ENCODE data around the gene SYNJ1. TPM values are rescaled to one million over a fixed set of nuclear protein-coding genes. Genes with fewer than 3 reads are reported as not detected.

SYNJ1 gene
- total RNA-seq, 4 donors from 2014 or later, result 5.9 to 18.1 (median 10.8) TPM

- peak overlapping the region; percentile 79 for H3K4me3 ChIP-seq (ENCODE audit: low read depth, poor library complexity, severe bottlenecking)
- DNase-seq (ENCODE audit: low spot score in 2 of 2), result peak; percentile 45 to 89
- intact Hi-C loops (cut with DNase I; ENCODE audit: low total_unique reads), result no loop called here
- no peak for TF ChIP-seq CTCF (IDR thresholded peaks at IDR 0.05)
- TF ChIP-seq POLR2A (IDR thresholded peaks at IDR 0.05), result no peak
- WGBS, 2 donors, result 0% methylated on average over 50 to 51 of the region's 56 CpGs
Measured at GRCh38 chr21:32770871-32771523, 43.2 kb upstream of the SYNJ1 start.

GRCh38 chr21:32768530-32768929 lies 40.7 kb upstream of the SYNJ1 start:
- no peak overlapping the region for H3K4me3 ChIP-seq (ENCODE audit: low read depth, poor library complexity, severe bottlenecking)
- TF ChIP-seq CTCF (IDR thresholded peaks at IDR 0.05) (no peak), POLR2A (IDR thresholded peaks at IDR 0.05) (no peak)
- intact Hi-C loops (cut with DNase I; ENCODE audit: low total_unique reads), result no loop called here
- 55 to 62% methylated on average over 3 of the region's 3 CpGs for WGBS, 2 donors
- no peak for DNase-seq (ENCODE audit: low spot score in 2 of 2)

GRCh38 chr21:32765058-32765457 lies 37.2 kb upstream of the SYNJ1 start:
- no peak for DNase-seq (ENCODE audit: low spot score in 2 of 2)
- TF ChIP-seq POLR2A (IDR thresholded peaks at IDR 0.05), result no peak
- TF ChIP-seq CTCF (IDR thresholded peaks at IDR 0.05), result no peak
- 81 to 89% methylated on average over 2 of the region's 2 CpGs for WGBS, 2 donors
- H3K4me3 ChIP-seq (ENCODE audit: low read depth, poor library complexity, severe bottlenecking), result no peak overlapping the region
- intact Hi-C loops (cut with DNase I; ENCODE audit: low total_unique reads), result no loop called here

GRCh38 chr21:32764186-32764585 lies 36.4 kb upstream of the SYNJ1 start:
- no peak for DNase-seq (ENCODE audit: low spot score in 2 of 2)
- intact Hi-C loops (cut with DNase I; ENCODE audit: low total_unique reads), result no loop called here
- TF ChIP-seq POLR2A (IDR thresholded peaks at IDR 0.05) (no peak), CTCF (IDR thresholded peaks at IDR 0.05) (no peak)
- H3K4me3 ChIP-seq (ENCODE audit: low read depth, poor library complexity, severe bottlenecking), result no peak overlapping the region
- WGBS, 2 donors, result 94 to 98% methylated on average over 1 of the region's 1 CpG

- DNase-seq (ENCODE audit: low spot score in 2 of 2), result no peak
- H3K4me3 ChIP-seq (ENCODE audit: low read depth, poor library complexity, severe bottlenecking), result no peak overlapping the region
- TF ChIP-seq POLR2A (IDR thresholded peaks at IDR 0.05) (no peak), CTCF (IDR thresholded peaks at IDR 0.05) (no peak)
- 76 to 81% methylated on average over 1 of the region's 1 CpG for WGBS, 2 donors
- intact Hi-C loops (cut with DNase I; ENCODE audit: low total_unique reads), result no loop called here
Measured at GRCh38 chr21:32757804-32758203, 30.0 kb upstream of the SYNJ1 start.

GRCh38 chr21:32756096-32756495 lies 28.3 kb upstream of the SYNJ1 start:
- H3K4me3 ChIP-seq (ENCODE audit: low read depth, poor library complexity, severe bottlenecking), result no peak overlapping the region
- intact Hi-C loops (cut with DNase I; ENCODE audit: low total_unique reads), result no loop called here
- TF ChIP-seq POLR2A (IDR thresholded peaks at IDR 0.05), result no peak
- TF ChIP-seq CTCF (IDR thresholded peaks at IDR 0.05), result no peak
- no peak for DNase-seq (ENCODE audit: low spot score in 2 of 2)
- WGBS, 2 donors, result 82 to 86% methylated on average over 1 of the region's 1 CpG
